ENCODE data around the gene A3GALT2. TPM values are rescaled to one million over a fixed set of nuclear protein-coding genes. Genes with fewer than 3 reads are reported as not detected.

Gene A3GALT2
- total RNA-seq, 1 experiment from 2014 or later: not detected

DNA sequence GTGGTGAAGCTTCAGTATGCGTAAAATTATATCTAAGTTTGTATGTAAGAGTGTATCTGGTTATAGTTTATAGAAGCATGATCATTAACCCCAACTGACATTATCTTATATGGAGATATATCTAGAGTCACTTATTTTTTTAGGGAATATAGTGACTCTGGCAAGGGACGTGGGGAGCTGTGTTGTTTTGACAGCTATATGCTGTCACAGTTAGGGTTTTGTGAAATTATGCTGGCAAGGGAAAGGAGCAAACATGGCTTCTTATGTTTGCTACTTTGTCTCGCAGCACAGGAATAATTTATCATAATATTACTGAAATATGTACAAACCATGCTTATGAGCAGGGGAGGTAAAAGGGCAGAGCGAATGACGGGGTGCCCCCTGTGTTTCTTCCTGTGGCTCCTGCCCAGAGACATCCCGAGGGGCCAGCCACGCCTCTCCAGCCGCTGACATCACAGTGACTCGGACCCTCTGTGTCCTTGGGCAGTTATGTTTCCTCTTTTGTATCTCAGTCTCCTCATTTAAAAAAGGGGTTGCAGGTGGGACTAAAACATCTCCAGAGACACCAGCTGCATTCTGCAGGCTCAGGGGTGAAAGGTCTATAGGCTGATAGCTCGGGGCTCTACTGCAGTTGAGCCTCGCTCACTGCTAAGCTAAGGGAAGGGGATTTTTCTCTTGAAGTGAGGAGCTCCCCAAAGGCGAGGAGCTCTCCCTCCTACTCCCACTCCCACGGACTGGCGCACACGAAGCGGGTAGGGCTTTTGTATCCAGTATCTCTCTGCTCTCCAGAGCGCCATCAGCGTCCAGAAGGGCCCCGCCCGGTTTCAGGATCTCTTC lies 14.9 kb downstream of the A3GALT2 start:
- H4K5ac ChIP-seq (ENCODE audit: insufficient read length, low read depth, low read length): no peak overlapping the region
- H3K4me2 ChIP-seq (ENCODE audit: insufficient read depth, insufficient read length, low read length): no peak overlapping the region
- peaks cover 3% of the 10 kb centered on the region for H3K23me2 ChIP-seq (ENCODE audit: insufficient read length, low read depth, low read length, poor library complexity, severe bottlenecking)
- Mint-ChIP-seq H3K27ac (no peak overlapping the region), H3K36me3 (ENCODE audit: insufficient read depth in 1 of 3, low read depth in 3 of 3) (peaks cover 0 to 8% (median 7%) of the 10 kb centered on the region in 3 experiments; a peak in 3 of 7 replicates), H3K4me1 (peaks cover 2 to 5% of the 10 kb centered on the region in 2 experiments; a peak in 3 of 4 replicates), H3K4me3 (no peak overlapping the region), H3K9me3 (peaks cover 0 to 4% of the 10 kb centered on the region in 2 experiments; a peak in 4 of 5 replicates), H3K27me3 (ENCODE audit: low read depth) (peaks cover 14% of the 10 kb centered on the region)
- H3T11ph ChIP-seq (ENCODE audit: low read length): no peak overlapping the region
- H2BK15ac ChIP-seq (ENCODE audit: low read depth, low read length): no peak overlapping the region
- no peak overlapping the region for H2BK20ac ChIP-seq (ENCODE audit: low read depth, low read length, poor library complexity, severe bottlenecking)
- H3K4me1 ChIP-seq (ENCODE audit: insufficient read depth, low read length): no peaks in the 10 kb centered on the region
- no CpG with 5 or more reads among the region's 20 CpGs for WGBS (ENCODE audit: extremely low coverage, insufficient read length, low lambda C conversion rate)
- DNase-seq: no peak
- H4K8ac ChIP-seq (replicated peaks; ENCODE audit: insufficient read length, low read depth, low read length): no peak overlapping the region
- H3K27ac ChIP-seq (ENCODE audit: insufficient read length, low read depth, low read length): no peak overlapping the region
- no peak overlapping the region for H3K18ac ChIP-seq (ENCODE audit: insufficient read length, low read depth, low read length)
- H3K79me2 ChIP-seq (ENCODE audit: insufficient read depth, low read length): no peaks in the 10 kb centered on the region
- H4K20me1 ChIP-seq (ENCODE audit: control insufficient read depth, insufficient read depth, insufficient read length): no peaks in the 10 kb centered on the region
- H2BK120ac ChIP-seq (ENCODE audit: low read depth, low read length, poor library complexity, severe bottlenecking): no peak overlapping the region
- H3K27me3 ChIP-seq (ENCODE audit: insufficient read depth, low read length): peaks cover 4% of the 10 kb centered on the region; the same call in 1 of the 2 replicates
- H3K23ac ChIP-seq (ENCODE audit: insufficient read length, low read depth, low read length): no peak overlapping the region
- no peak overlapping the region for H2BK12ac ChIP-seq (ENCODE audit: insufficient read length, low read depth, low read length)
- H2AK5ac ChIP-seq (ENCODE audit: insufficient read length, low read length): no peak overlapping the region
- TF ChIP-seq, protein P1, sequence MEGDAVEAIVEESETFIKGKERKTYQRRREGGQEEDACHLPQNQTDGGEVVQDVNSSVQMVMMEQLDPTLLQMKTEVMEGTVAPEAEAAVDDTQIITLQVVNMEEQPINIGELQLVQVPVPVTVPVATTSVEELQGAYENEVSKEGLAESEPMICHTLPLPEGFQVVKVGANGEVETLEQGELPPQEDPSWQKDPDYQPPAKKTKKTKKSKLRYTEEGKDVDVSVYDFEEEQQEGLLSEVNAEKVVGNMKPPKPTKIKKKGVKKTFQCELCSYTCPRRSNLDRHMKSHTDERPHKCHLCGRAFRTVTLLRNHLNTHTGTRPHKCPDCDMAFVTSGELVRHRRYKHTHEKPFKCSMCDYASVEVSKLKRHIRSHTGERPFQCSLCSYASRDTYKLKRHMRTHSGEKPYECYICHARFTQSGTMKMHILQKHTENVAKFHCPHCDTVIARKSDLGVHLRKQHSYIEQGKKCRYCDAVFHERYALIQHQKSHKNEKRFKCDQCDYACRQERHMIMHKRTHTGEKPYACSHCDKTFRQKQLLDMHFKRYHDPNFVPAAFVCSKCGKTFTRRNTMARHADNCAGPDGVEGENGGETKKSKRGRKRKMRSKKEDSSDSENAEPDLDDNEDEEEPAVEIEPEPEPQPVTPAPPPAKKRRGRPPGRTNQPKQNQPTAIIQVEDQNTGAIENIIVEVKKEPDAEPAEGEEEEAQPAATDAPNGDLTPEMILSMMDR (conservative IDR thresholded peaks at IDR 0.05): no peak
- no peak overlapping the region for H2AFZ ChIP-seq (ENCODE audit: low read length)
- H3K14ac ChIP-seq (ENCODE audit: insufficient read depth, low read length): no peak overlapping the region; the same call in 1 of the 2 replicates
- H3K9ac ChIP-seq (ENCODE audit: extremely low read depth, insufficient read length, low read length): no peak overlapping the region
- no peaks in the 10 kb centered on the region for H3K9me3 ChIP-seq (ENCODE audit: control insufficient read depth, low read depth, low read length)
- no peak overlapping the region for H3K56ac ChIP-seq (ENCODE audit: insufficient read length, low read depth, low read length)
- no peak overlapping the region for H4K91ac ChIP-seq (ENCODE audit: insufficient read length, low read depth, low read length)
- no peaks in the 10 kb centered on the region for H3K79me1 ChIP-seq (ENCODE audit: insufficient read depth, low read depth, low read length, poor library complexity, severe bottlenecking)
- no peak overlapping the region for H3K4ac ChIP-seq (ENCODE audit: low read depth, low read length)
- no peak overlapping the region for H2BK5ac ChIP-seq (ENCODE audit: insufficient read length, low read length)

Measured in H9 (cell line).